ENCODE results near the gene SCAMP1.

SCAMP1 gene

GRCh38 chr5:78509884-78510769 is 149.7 kb downstream of the SCAMP1 start:
- TF ChIP-seq CTCF (IDR thresholded peaks at IDR 0.05; ENCODE audit: low read depth, low read length), result no peak
- Histone ChIP-seq H3K36me3 (no peaks in the 10 kb centered on the region; the same call in 1 of the 2 replicates), H3K27me3 (ENCODE audit: insufficient read depth, low read depth, severe bottlenecking) (no peaks in the 10 kb centered on the region), H3K27ac (no peak overlapping the region), H3K9me3 (ENCODE audit: severe bottlenecking) (no peaks in the 10 kb centered on the region), H3K4me3 (ENCODE audit: low read depth, low read length) (no peak overlapping the region)
- DNase-seq, result no peak

- no peaks in the 10 kb centered on the region; the same call in 1 of the 2 replicates for H3K36me3 ChIP-seq
- no peak for DNase-seq
Measured at GRCh38 chr5:78511121-78511906, 150.9 kb downstream of the SCAMP1 start.

GRCh38 chr5:78512435-78512834 is 152.0 kb downstream of the SCAMP1 start:
- DNase-seq, result no peak

More at GRCh38 chr5:78511121-78511906, 150.9 kb downstream of the SCAMP1 start:
- no peaks in the 10 kb centered on the region for H3K9me3 ChIP-seq (ENCODE audit: severe bottlenecking)
- no peak overlapping the region for H3K27ac ChIP-seq
- H3K4me3 ChIP-seq (ENCODE audit: low read depth, low read length), result no peak overlapping the region
- no peaks in the 10 kb centered on the region for H3K27me3 ChIP-seq (ENCODE audit: insufficient read depth, low read depth, severe bottlenecking)
- no peak for TF ChIP-seq CTCF (IDR thresholded peaks at IDR 0.05; ENCODE audit: low read depth, low read length)

GRCh38 chr5:78513441-78513840 is 153.0 kb downstream of the SCAMP1 start:
- no peaks in the 10 kb centered on the region; the same call in 1 of the 2 replicates for H3K36me3 ChIP-seq
- H3K9me3 ChIP-seq (ENCODE audit: severe bottlenecking), result no peaks in the 10 kb centered on the region
- DNase-seq, result no peak
- no peak for TF ChIP-seq CTCF (IDR thresholded peaks at IDR 0.05; ENCODE audit: low read depth, low read length)
- no peak overlapping the region for H3K4me3 ChIP-seq (ENCODE audit: low read depth, low read length)
- H3K27ac ChIP-seq, result no peak overlapping the region
- no peaks in the 10 kb centered on the region for H3K27me3 ChIP-seq (ENCODE audit: insufficient read depth, low read depth, severe bottlenecking)

More at GRCh38 chr5:78512435-78512834, 152.0 kb downstream of the SCAMP1 start:
- H3K36me3 ChIP-seq, result no peaks in the 10 kb centered on the region; the same call in 1 of the 2 replicates
- no peak for TF ChIP-seq CTCF (IDR thresholded peaks at IDR 0.05; ENCODE audit: low read depth, low read length)
- H3K27me3 ChIP-seq (ENCODE audit: insufficient read depth, low read depth, severe bottlenecking), result no peaks in the 10 kb centered on the region
- H3K4me3 ChIP-seq (ENCODE audit: low read depth, low read length), result no peak overlapping the region
- H3K27ac ChIP-seq, result no peak overlapping the region
- no peaks in the 10 kb centered on the region for H3K9me3 ChIP-seq (ENCODE audit: severe bottlenecking)

GRCh38 chr5:78514427-78515330 is 154.3 kb downstream of the SCAMP1 start:
- H3K27me3 ChIP-seq (ENCODE audit: insufficient read depth, low read depth, severe bottlenecking), result no peaks in the 10 kb centered on the region
- H3K36me3 ChIP-seq, result no peaks in the 10 kb centered on the region
- no peak overlapping the region for H3K27ac ChIP-seq
- no peak for DNase-seq
- no peak for TF ChIP-seq CTCF (IDR thresholded peaks at IDR 0.05; ENCODE audit: low read depth, low read length)
- H3K4me3 ChIP-seq (ENCODE audit: low read depth, low read length), result no peak overlapping the region
- no peaks in the 10 kb centered on the region for H3K9me3 ChIP-seq (ENCODE audit: severe bottlenecking)
